SK-N-SH (cell line): Measurements from ENCODE around the gene MAMDC2. TPM values are rescaled to one million over a fixed set of nuclear protein-coding genes. Genes with fewer than 3 reads are reported as not detected.

ENCODE experiments used
- CTCF ChIA-PET: fragments of 300-600, 350-600 bp; formaldehyde crosslinking; extraction: SDS; loops from one replicate; lab custom pipeline; 2021; lab: Yijun Ruan, JAX
- POLR2A ChIA-PET: fragments of 350-600 bp; sonication (Branson Sonifier 250); formaldehyde crosslinking; extraction: SDS; loops from one replicate; lab custom pipeline; 2020; ENCODE audit warnings: antibody characterized with exemption, inconsistent platforms; lab: Yijun Ruan, JAX
- DNase-seq: peaks from one replicate; pipeline ENCODE4 v3.0.0; 2012
- H2AFZ ChIP-seq: fragments of 200-600 bp; sonication (generic); 2 replicates; pipeline ENCODE4 v1.8.1; 2016; ENCODE audit warnings: antibody characterized with exemption, mild to moderate bottlenecking, low read depth
- H3F3A ChIP-seq: fragments of 200-600 bp; sonication (generic); replicated peaks from 2 replicates; pipeline ENCODE3; 2016; ENCODE audit warnings: antibody characterized with exemption, mild to moderate bottlenecking; ENCODE audit not compliant: insufficient read depth
- H3K27ac ChIP-seq, 2 experiments: fragments of 200-500 bp in 1 of 2; fragments of 200-600 bp in 1 of 2; sonication (Bioruptor generic) in 1 of 2; sonication (generic), shearing (Covaris generic) in 1 of 2; 2 replicates each; pipeline versions ENCODE4 v1.5.1 to v1.6.1; 2014 to 2016; ENCODE audit warnings: low read depth in 2 of 2, inconsistent platforms in 1 of 2, low read length in 1 of 2, mild to moderate bottlenecking in 1 of 2, mixed read lengths in 1 of 2
- H3K27me3 ChIP-seq: fragments of 200-600 bp; sonication (generic), shearing (Covaris generic); 2 replicates; pipeline ENCODE4 v1.6.1; 2016; ENCODE audit warnings: mixed run types; ENCODE audit not compliant: insufficient read depth
- H3K36me3 ChIP-seq, 2 experiments: fragments of 200-500 bp in 1 of 2; fragments of 200-600 bp in 1 of 2; sonication (Bioruptor generic) in 1 of 2; sonication (generic) in 1 of 2; replicated peaks in 1 of 2; 2 replicates each; pipeline versions ENCODE3 to v1.5.1; 2014 to 2016; ENCODE audit warnings: low read length in 1 of 2, mild to moderate bottlenecking in 1 of 2; ENCODE audit not compliant: insufficient read depth in 2 of 2, control insufficient read depth in 1 of 2
- H3K4me1 ChIP-seq, 2 experiments: fragments of 200-500 bp in 1 of 2; fragments of 200-600 bp in 1 of 2; sonication (Bioruptor generic) in 1 of 2; sonication (generic), shearing (Covaris generic) in 1 of 2; 2 replicates each; pipeline versions ENCODE4 v1.5.1 to v1.6.1; 2014 to 2016; ENCODE audit warnings: low read depth in 1 of 2, low read length in 1 of 2, mixed run types in 1 of 2; ENCODE audit not compliant: insufficient read depth in 2 of 2, control insufficient read depth in 1 of 2
- H3K4me2 ChIP-seq: fragments of 200-600 bp; sonication (generic), shearing (Covaris generic); 2 replicates; pipeline ENCODE4 v1.6.1; 2017; ENCODE audit warnings: mixed run types
- H3K4me3 ChIP-seq, 2 experiments: fragments of 200-500 bp in 1 of 2; fragments of 200-600 bp in 1 of 2; sonication (Bioruptor generic) in 1 of 2; sonication (generic), shearing (Covaris generic) in 1 of 2; 2 replicates each; pipeline versions ENCODE4 v1.5.1 to v1.8.1; 2014 to 2016; ENCODE audit warnings: low read depth in 2 of 2, inconsistent platforms in 1 of 2, low read length in 1 of 2, mild to moderate bottlenecking in 1 of 2, mixed read lengths in 1 of 2, moderate library complexity in 1 of 2
- H3K79me2 ChIP-seq: fragments of 200-600 bp; sonication (generic); 2 replicates; pipeline ENCODE4 v1.8.1; 2017; ENCODE audit warnings: mild to moderate bottlenecking; ENCODE audit not compliant: insufficient read depth
- H3K9ac ChIP-seq: fragments of 200-600 bp; sonication (generic); 2 replicates; pipeline ENCODE4 v1.6.1; 2017; ENCODE audit warnings: mixed run types
- H3K9me2 ChIP-seq: fragments of 200-600 bp; sonication (generic); 2 replicates; pipeline ENCODE4 v1.6.1; 2017; ENCODE audit warnings: mixed run types
- H3K9me3 ChIP-seq: fragments of 200-600 bp; sonication (generic); 2 replicates; pipeline ENCODE4 v1.6.1; 2017; ENCODE audit warnings: mixed run types, mild to moderate bottlenecking, moderate library complexity
- H4K20me1 ChIP-seq: fragments of 200-600 bp; sonication (generic); 2 replicates; pipeline ENCODE4 v1.6.1; 2017; ENCODE audit warnings: mild to moderate bottlenecking, mixed run types; ENCODE audit not compliant: insufficient read depth
- CHD2 ChIP-seq: fragments of 150-350 bp; IDR thresholded peaks from 2 replicates; pipeline ENCODE4 v1.6.1; 2018; ENCODE audit warnings: low read length; ENCODE audit not compliant: partially characterized antibody
- CTCF ChIP-seq: fragments of 200-600 bp; sonication (generic); IDR thresholded peaks from 2 replicates; pipeline ENCODE4 v1.6.1; 2017; ENCODE audit warnings: antibody characterized with exemption, mild to moderate bottlenecking, moderate library complexity
- ELF1 ChIP-seq: IDR thresholded peaks from 2 replicates; pipeline ENCODE4 v1.4.0; 2012
- EP300 ChIP-seq, 2 experiments: IDR thresholded peaks; 2 replicates each; pipeline versions ENCODE4 v1.4.0 to v1.6.1; 2012; ENCODE audit warnings: borderline replicate concordance in 1 of 2, low read depth in 1 of 2, low read length in 1 of 2
- EZH2phosphoT487 ChIP-seq: fragments of 200-600 bp; sonication (generic); IDR thresholded peaks from 2 replicates; pipeline ENCODE4 v1.6.1; 2017; ENCODE audit warnings: low read depth, mixed run types, mild to moderate bottlenecking, antibody characterized with exemption, moderate library complexity, borderline replicate concordance
- MXI1 ChIP-seq: IDR thresholded peaks from 2 replicates; pipeline ENCODE4 v1.6.1; 2012; ENCODE audit warnings: mild to moderate bottlenecking, low read depth, low read length, improper control_type of control experiment
- NFIC ChIP-seq: IDR thresholded peaks from 2 replicates; pipeline ENCODE4 v1.4.0; 2012; ENCODE audit warnings: borderline replicate concordance
- NRF1 ChIP-seq: IDR thresholded peaks from 2 replicates; pipeline ENCODE4 v1.6.1; 2012; ENCODE audit warnings: low read depth, mild to moderate bottlenecking, low read length
- PBX3 ChIP-seq: IDR thresholded peaks from 2 replicates; pipeline ENCODE4; 2012
- POLR2AphosphoS5 ChIP-seq: IDR thresholded peaks from 2 replicates; pipeline ENCODE4 v1.6.1; 2012; ENCODE audit warnings: low read depth, low read length
- RCOR1 ChIP-seq: fragments of 150-350 bp; IDR thresholded peaks from 2 replicates; pipeline ENCODE4 v1.6.1; 2017; ENCODE audit warnings: antibody characterized with exemption, low read length
- RXRA ChIP-seq: IDR thresholded peaks from 2 replicates; pipeline ENCODE4 v1.4.0; 2012; ENCODE audit warnings: low read depth, mild to moderate bottlenecking, borderline replicate concordance
- SMC3 ChIP-seq: IDR thresholded peaks from 2 replicates; pipeline ENCODE4 v1.6.1; 2012; ENCODE audit warnings: low read depth, low read length, improper control_type of control experiment
- TEAD4 ChIP-seq: IDR thresholded peaks from 2 replicates; pipeline ENCODE4 v1.4.0; 2012; ENCODE audit warnings: mild to moderate bottlenecking, borderline replicate concordance; ENCODE audit not compliant: insufficient read depth
- WGBS: methylation state at CpG from one replicate; pipeline ENCODE4 v1.1.6; 2017; ENCODE audit warnings: low lambda C conversion rate; 5-methylcytosine and 5-hydroxymethylcytosine counted together
- polyA plus RNA-seq, 3 experiments: library from polyadenylated mRNA; depleted of rRNA; stranded (reverse); fragments of >200 nt; gene quantifications; 2 replicates each; pipeline ENCODE4 v1.2.3, GENCODE V29; 2012

MAMDC2 gene
- polyA plus RNA-seq, 1 of the 3 experiments (the other 2 are of a cell fraction) = not detected

- Histone ChIP-seq H3K27me3 (no peaks in the 10 kb centered on the region), H3K4me3 (no peak overlapping the region), H3K27ac (no peak overlapping the region), H3K4me1 (no peaks in the 10 kb centered on the region), H3K4me2 (no peak overlapping the region), H3F3A (no peaks in the 10 kb centered on the region), H3K36me3 (no peaks in the 10 kb centered on the region), H3K9me3 (no peaks in the 10 kb centered on the region), H2AFZ (no peak overlapping the region), H3K9me2 (no peaks in the 10 kb centered on the region), H3K9ac (no peak overlapping the region), H4K20me1 (no peaks in the 10 kb centered on the region), H3K79me2 (no peaks in the 10 kb centered on the region)
- WGBS = 62% methylated on average over 3 of the region's 3 CpGs
- no peak for TF ChIP-seq PBX3
- no peak for TF ChIP-seq TEAD4
- TF ChIP-seq EP300 (IDR thresholded peaks at IDR 0.05; ENCODE audit: borderline replicate concordance in 1 of 2, low read depth in 1 of 2, low read length in 1 of 2) = no peak
- no peak for TF ChIP-seq ELF1
- TF ChIP-seq POLR2AphosphoS5 = no peak
- TF ChIP-seq NRF1 = no peak
- no peak for TF ChIP-seq EZH2phosphoT487
- TF ChIP-seq CHD2 = no peak
- no peak for TF ChIP-seq RCOR1
- TF ChIP-seq NFIC = no peak
- DNase-seq = no peak
- ChIA-PET CTCF (interaction anchor here (0.7 to 2.2 kb wide), 2 partner anchors 30 to 412 kb away, joined by 3 to 7 read pairs; no protein-coding TSS in a partner anchor), POLR2A (no interaction called here)
These were observed 99.9 kb downstream of the MAMDC2 start for GRCh38 chr9:70143394-70144130.

- no peak for DNase-seq
- Histone ChIP-seq H3K9me2 (no peaks in the 10 kb centered on the region), H3K4me3 (no peak overlapping the region), H3K9me3 (no peaks in the 10 kb centered on the region), H4K20me1 (no peaks in the 10 kb centered on the region), H3K79me2 (no peaks in the 10 kb centered on the region), H3K36me3 (no peaks in the 10 kb centered on the region), H3K27me3 (no peaks in the 10 kb centered on the region), H3K9ac (no peak overlapping the region), H3K4me1 (no peaks in the 10 kb centered on the region), H3K27ac (no peak overlapping the region), H3F3A (no peaks in the 10 kb centered on the region), H3K4me2 (no peak overlapping the region), H2AFZ (no peak overlapping the region)
- 77% methylated on average over 1 of the region's 1 CpG for WGBS
- CTCF ChIA-PET = interaction anchor here (0.7 to 2.2 kb wide), 2 partner anchors 31 to 412 kb away, joined by 3 to 7 read pairs; no protein-coding TSS in a partner anchor
- POLR2A ChIA-PET = no interaction called here
- TF ChIP-seq RCOR1 (no peak), NRF1 (no peak)
These were observed 100.5 kb downstream of the MAMDC2 start for GRCh38 chr9:70144131-70144503.

- Histone ChIP-seq H3F3A (no peaks in the 10 kb centered on the region), H3K4me1 (no peaks in the 10 kb centered on the region), H4K20me1 (no peaks in the 10 kb centered on the region), H3K4me3 (no peak overlapping the region), H3K36me3 (no peaks in the 10 kb centered on the region), H2AFZ (no peak overlapping the region), H3K27ac (no peak overlapping the region), H3K9ac (no peak overlapping the region), H3K4me2 (no peak overlapping the region), H3K27me3 (no peaks in the 10 kb centered on the region), H3K79me2 (no peaks in the 10 kb centered on the region), H3K9me2 (no peaks in the 10 kb centered on the region), H3K9me3 (no peaks in the 10 kb centered on the region)
- DNase-seq = no peak
- POLR2A ChIA-PET = no interaction called here
- WGBS = 79% methylated on average over 4 of the region's 4 CpGs
- TF ChIP-seq CTCF (no peak), SMC3 (no peak), MXI1 (no peak), RXRA (no peak)
- CTCF ChIA-PET = no interaction called here
These were observed 102.3 kb downstream of the MAMDC2 start for GRCh38 chr9:70145981-70146380.
